Left forelimb (tissue), 1 donor: ENCODE measurements around the gene PER2.

Experiments
- DNase-seq: peaks from one replicate; pipeline ENCODE4 v3.0.0-alpha.2; 2018; ENCODE audit warnings: low spot score

PER2 gene

DNA sequence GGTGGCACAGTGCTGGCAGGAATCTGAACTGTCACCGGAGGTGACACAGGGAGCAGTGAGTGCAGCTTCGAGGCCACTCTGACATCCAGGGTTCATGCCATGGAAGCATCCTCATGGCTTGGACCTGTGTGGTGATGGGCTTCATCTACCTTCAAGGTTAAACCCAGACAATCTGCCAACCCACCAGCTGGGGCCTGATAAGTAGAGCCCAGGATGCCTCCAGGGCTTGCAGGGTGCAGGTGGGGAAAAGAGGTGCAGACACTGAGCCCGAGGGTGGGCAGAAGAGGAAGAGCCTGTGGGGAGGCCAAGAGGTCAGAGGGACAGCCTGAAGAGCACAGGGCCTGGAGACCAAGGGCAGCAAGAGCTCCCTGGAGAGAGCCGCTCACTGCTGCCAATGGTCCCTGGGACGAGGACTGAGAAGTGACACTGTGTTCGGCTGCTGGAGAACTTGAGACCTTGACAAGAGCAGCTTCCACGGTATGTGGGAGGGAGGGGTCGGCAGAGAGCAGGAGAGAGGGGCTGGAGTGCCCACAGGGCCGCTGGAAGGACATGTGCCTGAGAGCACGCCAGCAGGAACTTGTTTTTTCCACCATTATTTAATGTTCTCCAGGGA is 40.5 kb downstream of the PER2 start:
- DNase-seq: no peak

- DNase-seq: no peak
These were observed 41.2 kb downstream of the PER2 start for GRCh38 chr2:238247002-238247822.

GRCh38 chr2:238244151-238244550 is 44.3 kb downstream of the PER2 start:
- no peak for DNase-seq

GRCh38 chr2:238243496-238244076 is 44.8 kb downstream of the PER2 start:
- DNase-seq: no peak

DNA sequence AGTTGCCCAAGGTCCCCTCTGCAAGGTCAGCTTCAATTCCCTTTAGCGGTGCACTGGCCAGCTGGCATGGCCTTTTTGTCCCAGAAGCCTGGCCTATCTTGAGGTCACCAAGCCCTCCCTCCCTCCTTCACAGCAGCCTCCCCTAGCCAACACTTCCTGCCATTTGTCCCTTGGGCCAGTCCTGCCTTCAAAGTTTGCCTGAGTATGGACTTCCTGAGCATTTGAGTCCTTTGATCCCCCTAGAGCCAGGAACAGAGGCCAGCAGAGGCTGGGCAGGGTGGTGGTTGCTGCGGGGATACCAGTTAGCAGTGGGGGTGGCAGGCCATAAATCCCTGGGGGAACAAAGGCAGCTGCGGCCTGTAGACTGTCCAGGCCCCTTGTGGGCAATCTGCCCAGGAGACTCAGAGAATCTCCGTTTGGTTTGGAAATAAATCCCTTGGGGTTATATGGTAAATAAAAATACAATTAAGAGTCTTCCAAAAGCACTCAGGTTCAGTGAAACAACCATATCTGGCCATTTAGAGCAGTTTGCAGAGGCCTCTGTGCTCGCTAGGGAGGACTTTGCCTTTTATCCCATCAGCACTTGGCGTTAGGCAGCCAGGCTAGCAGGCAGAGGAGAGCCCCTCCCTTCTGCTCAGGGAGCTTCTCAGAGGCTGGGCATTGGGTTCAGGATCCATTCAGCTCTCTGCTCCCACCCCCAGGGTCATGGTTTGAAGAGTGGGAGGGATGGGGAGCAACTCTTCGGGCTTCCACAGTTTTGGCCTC is 45.5 kb downstream of the PER2 start:
- DNase-seq: peak; percentile 60

DNA sequence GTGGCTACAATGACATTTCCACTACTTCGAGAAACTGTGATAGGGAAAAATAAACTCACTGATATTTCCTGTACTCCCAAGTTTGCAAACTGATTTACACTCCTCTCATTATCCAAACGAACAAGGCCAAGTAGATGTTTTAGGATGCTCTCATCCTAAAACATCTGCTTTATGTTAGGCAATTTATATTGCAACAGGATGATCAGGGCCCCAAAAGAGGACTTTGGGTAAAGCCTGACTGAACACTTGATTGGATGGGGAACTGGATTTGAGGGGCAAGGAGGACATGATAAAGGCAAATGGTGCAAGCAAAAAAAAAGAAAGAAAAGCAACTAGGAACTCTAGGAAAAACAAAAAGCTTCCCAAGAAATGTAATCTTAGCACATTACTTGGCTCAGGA is 46.4 kb downstream of the PER2 start:
- DNase-seq: no peak

DNA sequence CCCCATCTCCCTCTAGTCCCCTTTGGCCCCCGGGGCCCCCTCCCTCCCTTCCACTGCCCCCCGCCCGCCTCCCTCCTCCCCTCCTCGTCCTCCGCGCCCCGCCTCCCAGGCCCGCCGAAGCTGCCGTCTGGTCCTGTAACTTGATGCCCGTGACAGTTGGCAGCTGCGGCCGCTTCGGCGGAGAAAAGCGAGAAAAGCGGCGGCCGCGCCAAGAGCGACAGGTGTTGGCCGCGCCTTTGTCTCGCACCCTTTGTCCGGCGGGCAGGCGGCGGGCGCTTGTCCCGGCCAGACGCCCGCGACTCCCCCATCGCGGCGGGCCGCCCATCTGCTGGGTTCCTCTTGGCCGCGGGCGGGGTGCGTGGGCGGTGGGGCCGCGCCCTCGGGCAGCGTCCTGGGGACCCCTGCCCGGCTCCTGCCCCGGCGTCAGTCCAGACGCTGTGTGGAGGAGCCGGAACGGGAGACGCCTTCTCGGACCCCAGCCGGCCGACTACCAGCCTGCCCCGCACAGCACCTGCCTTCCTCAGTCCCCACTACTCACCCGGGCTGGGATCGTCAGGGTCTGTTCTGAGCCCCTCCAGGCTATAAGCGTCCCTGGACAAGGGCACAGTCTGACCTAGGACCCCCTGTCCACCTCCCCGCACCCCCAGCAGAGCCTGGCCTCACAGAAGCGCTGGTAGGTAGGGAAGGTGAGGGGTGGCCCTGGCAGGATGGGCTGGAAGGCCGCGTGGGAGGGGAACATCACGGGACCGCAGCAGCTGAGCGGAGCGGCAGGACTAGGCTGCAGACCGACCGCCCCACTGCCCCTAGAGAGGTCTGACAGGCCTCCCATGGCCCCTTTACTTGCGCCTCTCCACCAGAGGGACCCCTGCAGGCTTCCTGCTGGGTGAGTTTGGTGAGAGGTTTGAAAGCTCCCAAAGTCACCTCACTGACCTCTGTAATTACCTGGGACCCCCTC is 47.4 kb downstream of the PER2 start:
- DNase-seq: peak; percentile 80

DNA sequence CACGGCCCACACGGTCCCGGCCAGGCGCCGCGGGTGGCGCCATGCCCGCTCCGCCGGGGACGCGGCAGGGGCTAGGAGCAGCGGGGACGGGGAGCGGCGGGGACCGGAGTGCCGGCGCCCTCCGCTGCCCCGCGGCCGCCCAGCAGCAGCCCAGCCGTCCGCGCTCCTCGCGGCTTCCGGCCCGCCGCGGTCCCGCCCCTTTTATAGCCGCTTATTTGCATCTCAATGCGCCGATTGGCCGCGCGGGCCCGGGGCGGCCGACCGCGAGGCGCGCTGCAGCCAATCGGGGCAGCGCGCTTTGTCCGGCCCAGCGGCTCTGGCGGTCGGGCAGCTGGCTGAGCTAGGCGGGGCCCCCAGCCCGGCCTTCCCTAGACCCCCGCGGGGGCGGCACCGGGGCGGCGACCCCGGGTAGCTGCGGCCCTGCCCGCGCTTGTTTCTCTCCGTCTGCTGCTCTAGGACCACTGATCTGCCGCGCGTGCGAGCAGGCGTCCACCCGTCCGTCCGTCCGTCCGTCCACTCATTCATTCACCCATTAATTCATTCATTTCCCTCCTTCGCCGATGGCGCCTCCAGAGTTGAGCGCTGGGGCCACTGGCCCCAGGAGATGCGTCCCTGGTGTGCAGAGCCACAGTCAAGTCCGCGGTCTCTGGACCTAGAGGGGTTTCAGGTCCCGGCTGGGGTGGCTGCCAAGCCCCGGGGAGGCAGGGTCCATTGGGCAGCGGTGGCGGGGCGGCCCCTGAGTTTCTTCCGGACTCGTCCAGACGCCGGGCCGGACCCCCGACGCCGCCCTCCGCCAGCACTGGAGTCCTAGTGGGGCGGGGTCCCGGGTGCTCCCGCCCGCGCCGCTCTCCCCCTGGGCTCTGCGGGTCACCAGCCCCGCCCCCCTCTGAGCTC is 48.3 kb downstream of the PER2 start, which contains the start of gene HES6:
TSS of gene HES6 (minus strand) at position 176 of the 894 bp plus-strand sequence. CDS start at position 43, 133 bp downstream.
- peak; percentile 89 for DNase-seq

DNA sequence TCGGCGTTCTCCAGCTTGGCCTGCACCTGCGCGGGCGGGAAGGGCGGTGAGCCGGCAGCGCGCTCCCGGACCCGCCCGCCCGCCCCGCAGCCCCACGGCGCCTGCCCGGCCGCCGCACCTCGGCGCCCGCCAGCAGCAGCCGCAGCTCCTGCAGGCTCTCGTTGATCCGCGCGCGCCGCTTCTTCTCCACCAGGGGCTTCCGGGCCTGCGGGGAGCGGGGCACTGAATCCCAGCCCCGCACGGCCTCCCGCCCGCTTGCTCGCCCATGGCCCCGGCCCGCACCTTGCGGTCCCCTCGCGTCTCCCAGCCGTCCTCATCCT is 48.9 kb downstream of the PER2 start:
- no peak for DNase-seq

GRCh38 chr2:238238766-238239542 is 49.5 kb downstream of the PER2 start:
- DNase-seq: peak; percentile 59

DNA sequence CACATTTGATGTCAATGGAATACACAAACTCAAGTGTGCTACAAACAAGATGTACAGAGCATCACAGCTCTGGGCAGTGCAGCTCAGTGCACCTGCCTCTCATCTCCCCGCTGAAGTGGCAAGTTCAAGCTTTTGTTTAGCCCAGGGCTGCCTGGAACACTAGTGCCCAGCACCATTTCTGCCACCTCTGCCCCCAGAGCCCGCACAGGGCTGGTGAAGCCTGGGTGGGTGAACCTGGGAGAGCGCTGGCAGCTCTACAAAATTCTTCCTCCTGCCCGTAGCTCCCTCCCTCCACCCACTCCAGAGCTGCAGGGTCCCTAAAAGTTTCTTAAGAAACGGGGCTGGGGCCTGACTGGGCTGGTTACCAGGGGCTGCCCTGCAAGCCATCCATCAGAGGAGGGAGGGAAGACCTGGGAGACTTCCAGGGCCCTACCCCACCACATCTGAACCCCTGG is 50.1 kb downstream of the PER2 start:
- DNase-seq: peak; percentile 34

- DNase-seq: peak; percentile 47
These were observed 50.8 kb downstream of the PER2 start for GRCh38 chr2:238237431-238238135.

DNA sequence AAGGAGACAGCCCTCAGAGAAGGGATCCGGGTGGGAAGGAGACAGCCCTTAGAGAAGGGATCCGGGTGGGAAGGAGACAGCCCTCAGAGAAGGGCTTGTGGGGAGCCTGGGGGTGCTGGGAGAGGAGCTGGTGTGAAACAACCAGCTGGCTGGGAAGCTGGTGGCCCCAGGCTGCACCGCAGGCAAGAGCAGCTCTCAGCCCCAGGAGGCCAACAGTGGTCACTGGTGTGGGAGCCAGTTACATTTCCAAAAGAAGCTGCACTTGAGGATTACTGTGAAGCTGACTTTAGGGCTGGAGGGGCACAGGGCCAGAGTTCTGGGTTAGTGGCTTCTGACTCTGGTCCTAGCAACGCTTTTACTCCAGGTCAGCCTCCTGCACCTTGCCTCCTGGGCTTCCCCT is 51.8 kb downstream of the PER2 start:
- DNase-seq: no peak

DNA sequence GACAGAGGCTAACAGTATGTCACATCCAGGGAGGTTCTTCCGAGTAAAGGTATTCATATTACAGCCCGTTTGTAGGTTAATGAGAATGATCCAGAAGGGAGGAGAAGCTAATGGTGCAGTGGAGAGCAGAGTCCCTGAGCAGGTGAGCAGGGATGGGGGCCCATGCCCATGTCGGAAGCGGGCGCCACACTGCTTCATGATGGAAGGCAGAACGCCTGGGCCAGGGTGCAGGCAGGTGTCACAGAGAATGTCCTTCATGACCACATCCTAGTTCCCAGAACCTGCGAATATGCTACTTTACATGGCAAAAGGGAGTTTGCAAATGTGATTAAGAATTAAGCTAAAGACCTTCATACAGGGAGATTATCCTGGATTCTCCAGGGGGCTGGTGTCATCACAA is 52.6 kb downstream of the PER2 start:
- DNase-seq: no peak

- DNase-seq: no peak
These were observed 53.1 kb downstream of the PER2 start for GRCh38 chr2:238235331-238235732.

GRCh38 chr2:238233625-238234024 is 54.8 kb downstream of the PER2 start:
- DNase-seq: no peak

- no peak for DNase-seq
These were observed 56.6 kb downstream of the PER2 start for GRCh38 chr2:238231809-238232208.

DNA sequence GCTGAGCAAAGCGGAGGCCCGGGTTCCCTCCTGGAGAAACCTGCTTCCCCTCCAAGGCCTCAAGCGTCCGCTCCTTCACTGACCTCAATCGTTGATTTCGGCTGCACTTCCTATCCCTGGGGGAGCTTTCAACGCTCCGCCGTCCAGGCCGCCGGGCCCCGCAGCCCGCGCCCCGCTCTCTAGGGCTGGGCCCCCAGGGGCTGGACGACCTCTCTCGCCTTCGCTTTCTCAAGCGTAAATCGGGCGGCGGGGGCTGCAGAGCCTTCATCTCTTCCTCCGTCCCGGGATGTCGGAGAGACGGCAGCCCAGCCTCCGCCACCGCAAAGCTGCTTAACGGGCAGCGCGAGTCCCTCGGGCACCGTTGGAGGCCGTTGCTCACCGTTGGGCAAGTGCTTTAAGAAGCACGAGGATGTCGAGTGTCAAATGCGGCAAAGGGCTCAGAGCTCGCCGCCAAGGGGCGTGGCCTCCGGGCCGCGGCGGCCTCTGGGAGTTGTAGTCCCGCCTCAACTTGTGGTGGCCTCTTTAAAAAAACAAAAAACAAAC is 57.1 kb downstream of the PER2 start:
- DNase-seq: no peak

- DNase-seq: no peak
These were observed 57.7 kb downstream of the PER2 start for GRCh38 chr2:238230699-238231098.
